ENCODE data around the gene KCTD14.
"Not testable (repeated sequence)": the region's sequence is repeated elsewhere in the genome, so short reads cannot be mapped to it uniquely, and the experiment has no call there.

Gene KCTD14

GRCh38 chr11:78048561-78048960 is 25.5 kb upstream of the KCTD14 start:
- no peak for DNase-seq

- DNase-seq, result no peak
These were observed 23.4 kb upstream of the KCTD14 start for GRCh38 chr11:78046486-78046854.

- peak in 50 of 51 donors; percentile 39 to 91 (median 72) for DNase-seq
These were observed 22.9 kb upstream of the KCTD14 start for GRCh38 chr11:78045851-78046485.

- DNase-seq, result no peak
These were observed 21.6 kb upstream of the KCTD14 start for GRCh38 chr11:78044706-78045105.

- no peak for DNase-seq
These were observed 18.9 kb upstream of the KCTD14 start for GRCh38 chr11:78041843-78042440.

GRCh38 chr11:78041380-78041719 is 18.3 kb upstream of the KCTD14 start:
- DNase-seq, result not testable (repeated sequence)

- no peak for DNase-seq
These were observed 17.8 kb upstream of the KCTD14 start for GRCh38 chr11:78040691-78041379.

GRCh38 chr11:78039919-78040671 is 17.0 kb upstream of the KCTD14 start:
- DNase-seq, result peak in 40 of 51 donors; percentile 5 to 66 (median 29)

GRCh38 chr11:78039391-78039918 is 16.4 kb upstream of the KCTD14 start:
- no peak for DNase-seq

- no peak for DNase-seq
These were observed 15.7 kb upstream of the KCTD14 start for GRCh38 chr11:78038697-78039313.

GRCh38 chr11:78037825-78038620 is 14.9 kb upstream of the KCTD14 start:
- no peak for DNase-seq

- DNase-seq, result no peak
These were observed 14.0 kb upstream of the KCTD14 start for GRCh38 chr11:78037056-78037455.

GRCh38 chr11:78036313-78036712 is 13.2 kb upstream of the KCTD14 start:
- DNase-seq, result no peak

- DNase-seq, result no peak
These were observed 11.5 kb upstream of the KCTD14 start for GRCh38 chr11:78034623-78035022.

GRCh38 chr11:78033040-78033439 is 10.0 kb upstream of the KCTD14 start:
- DNase-seq, result no peak

- peak in 3 of 51 donors; percentile 6 to 12 (median 6) for DNase-seq
These were observed 9.0 kb upstream of the KCTD14 start for GRCh38 chr11:78032090-78032489.

GRCh38 chr11:78031629-78032028 is 8.6 kb upstream of the KCTD14 start:
- DNase-seq, result no peak

- peak; percentile 7 to 96 (median 87) for DNase-seq
These were observed 7.6 kb upstream of the KCTD14 start for GRCh38 chr11:78030429-78031325.

- DNase-seq, result not testable (repeated sequence)
These were observed 5.3 kb upstream of the KCTD14 start for GRCh38 chr11:78028423-78028822.

GRCh38 chr11:78027759-78028158 is 4.7 kb upstream of the KCTD14 start:
- no peak for DNase-seq
